Thyroid gland (tissue), 4 donors: ENCODE results near the gene KIF5C. TPM values are rescaled to one million over a fixed set of nuclear protein-coding genes. Genes with fewer than 3 reads are reported as not detected.
"Not testable (repeated sequence)": the region's sequence is repeated elsewhere in the genome, so short reads cannot be mapped to it uniquely, and the experiment has no call there.

Experiments
- DNase-seq, 2 donors: peaks; one replicate each; pipeline ENCODE4 v3.0.0-alpha.2; 2019
- H3K27ac ChIP-seq, 3 donors: fragments of 200-600 bp; sonication (generic); 1 replicate in 2 of 3; 2 replicates in 1 of 3; pipeline ENCODE4 v1.5.1; 2016 to 2019; ENCODE audit warnings: mild to moderate bottlenecking in 1 of 3, moderate library complexity in 1 of 3
- H3K27me3 ChIP-seq: fragments of 200-600 bp; sonication (generic); one replicate; pipeline ENCODE4 v1.5.1; 2019
- H3K36me3 ChIP-seq, 2 donors: fragments of 200-600 bp; sonication (generic); one replicate each; pipeline ENCODE4 v1.5.1; 2016 to 2019
- H3K4me1 ChIP-seq, 2 donors: fragments of 200-600 bp; sonication (generic); one replicate each; pipeline ENCODE4 v1.5.1; 2017 to 2019
- H3K4me3 ChIP-seq, 3 donors: fragments of 200-600 bp; sonication (generic); replicated peaks in 1 of 3; 1 replicate in 2 of 3; 2 replicates in 1 of 3; pipeline ENCODE4 v1.5.1; 2016; ENCODE audit warnings: mild to moderate bottlenecking in 1 of 3
- H3K9me3 ChIP-seq: fragments of 200-600 bp; sonication (generic); one replicate; pipeline ENCODE4 v1.5.1; 2017
- CTCF ChIP-seq, 6 experiments: fragments of 200-600 bp in 3 of 6; fragments of 450-650 bp in 3 of 6; sonication (generic) in 3 of 6; IDR thresholded peaks; one replicate each; pipeline ENCODE4 v1.5.1; 2016 to 2019; ENCODE audit warnings: antibody characterized with exemption in 6 of 6, mild to moderate bottlenecking in 2 of 6, inconsistent platforms in 1 of 6, moderate library complexity in 1 of 6
- POLR2A ChIP-seq, 2 donors: fragments of 450-650 bp; IDR thresholded peaks; one replicate each; pipeline ENCODE4 v1.6.1; 2017; ENCODE audit warnings: antibody characterized with exemption in 2 of 2, mild to moderate bottlenecking in 2 of 2, moderate library complexity in 1 of 2
- WGBS, 2 donors: methylation state at CpG; one replicate each; pipeline ENCODE4 v1.1.5; 2017; 5-methylcytosine and 5-hydroxymethylcytosine counted together
- intact Hi-C: fragments of 100-400 bp; cut with DNase I; formaldehyde crosslinking; loops from one replicate; pipeline ENCODE4 v1.15.1; 2023
- total RNA-seq, 4 donors: library from RNA; depleted of rRNA; stranded (reverse); fragments of >200 nt; gene quantifications; one replicate each; pipeline ENCODE4 v1.2.3, GENCODE V29; 2016

Gene KIF5C
- total RNA-seq, 4 donors from 2014 or later: 1.9 to 2.8 (median 2.3) TPM

GRCh38 chr2:148979919-148980277 lies 104.9 kb downstream of the KIF5C start:
- Histone ChIP-seq H3K4me1 (peaks cover 32 to 37% of the 10 kb centered on the region in 2 donors), H3K27me3 (no peaks in the 10 kb centered on the region), H3K27ac (peak overlapping the region; percentile 27 to 75 (median 71)), H3K4me3 (no peak overlapping the region), H3K36me3 (no peaks in the 10 kb centered on the region), H3K9me3 (no peaks in the 10 kb centered on the region)
- DNase-seq: no peak
- intact Hi-C loops: no loop called here
- no peak for TF ChIP-seq CTCF (IDR thresholded peaks at IDR 0.05)
- TF ChIP-seq POLR2A (IDR thresholded peaks at IDR 0.05): no peak
- 42 to 44% methylated on average over 4 of the region's 4 CpGs for WGBS, 2 donors

- H3K36me3 ChIP-seq, H3K4me3 ChIP-seq, intact Hi-C loops, H3K9me3 ChIP-seq, H3K27me3 ChIP-seq, DNase-seq, H3K27ac ChIP-seq: not testable (repeated sequence)
- peaks cover 32 to 37% of the 10 kb centered on the region in 2 donors for H3K4me1 ChIP-seq
- WGBS, 2 donors: 92 to 93% methylated on average over 3 of the region's 3 CpGs
These were observed 105.5 kb downstream of the KIF5C start for GRCh38 chr2:148980496-148980895.

GRCh38 chr2:148981324-148981723 lies 106.3 kb downstream of the KIF5C start:
- intact Hi-C loops: no loop called here
- WGBS, 2 donors: 89 to 91% methylated on average over 6 of the region's 6 CpGs
- TF ChIP-seq CTCF (IDR thresholded peaks at IDR 0.05): no peak
- TF ChIP-seq POLR2A (IDR thresholded peaks at IDR 0.05): no peak
- Histone ChIP-seq H3K4me1 (peaks cover 32 to 37% of the 10 kb centered on the region in 2 donors), H3K27me3 (no peaks in the 10 kb centered on the region), H3K9me3 (no peaks in the 10 kb centered on the region), H3K36me3 (no peaks in the 10 kb centered on the region), H3K27ac (no peak overlapping the region), H3K4me3 (no peak overlapping the region)
- DNase-seq: no peak

GRCh38 chr2:148981781-148982180 lies 106.8 kb downstream of the KIF5C start:
- intact Hi-C loops: no loop called here
- no peaks in the 10 kb centered on the region for H3K27me3 ChIP-seq
- peaks cover 32 to 37% of the 10 kb centered on the region in 2 donors for H3K4me1 ChIP-seq
- 94 to 96% methylated on average over 3 of the region's 3 CpGs for WGBS, 2 donors
- no peaks in the 10 kb centered on the region for H3K36me3 ChIP-seq
- H3K4me3 ChIP-seq: no peak overlapping the region
- TF ChIP-seq CTCF (IDR thresholded peaks at IDR 0.05) (no peak), POLR2A (IDR thresholded peaks at IDR 0.05) (no peak)
- no peaks in the 10 kb centered on the region for H3K9me3 ChIP-seq
- DNase-seq: no peak
- peak overlapping the region in 1 of 3 donors; percentile 74 for H3K27ac ChIP-seq

GRCh38 chr2:148982282-148982681 lies 107.3 kb downstream of the KIF5C start:
- no peaks in the 10 kb centered on the region for H3K36me3 ChIP-seq
- DNase-seq: peak; percentile 33 to 60
- TF ChIP-seq CTCF (IDR thresholded peaks at IDR 0.05) (no peak), POLR2A (IDR thresholded peaks at IDR 0.05) (no peak)
- H3K27ac ChIP-seq: peak overlapping the region in 2 of 3 donors; percentile 25 to 74
- no peaks in the 10 kb centered on the region for H3K9me3 ChIP-seq
- 81 to 87% methylated on average over 5 of the region's 5 CpGs for WGBS, 2 donors
- peaks cover 32 to 37% of the 10 kb centered on the region in 2 donors for H3K4me1 ChIP-seq
- intact Hi-C loops: no loop called here
- H3K27me3 ChIP-seq: no peaks in the 10 kb centered on the region
- no peak overlapping the region for H3K4me3 ChIP-seq

GRCh38 chr2:148983896-148984295 lies 108.9 kb downstream of the KIF5C start:
- Histone ChIP-seq H3K27me3 (no peaks in the 10 kb centered on the region), H3K4me1 (peaks cover 25 to 26% of the 10 kb centered on the region in 2 donors), H3K9me3 (no peaks in the 10 kb centered on the region), H3K27ac (no peak overlapping the region), H3K36me3 (no peaks in the 10 kb centered on the region), H3K4me3 (no peak overlapping the region)
- no peak for DNase-seq
- intact Hi-C loops: no loop called here
- no peak for TF ChIP-seq CTCF (IDR thresholded peaks at IDR 0.05)
- no peak for TF ChIP-seq POLR2A (IDR thresholded peaks at IDR 0.05)
